H1 (cell line): ENCODE measurements around the gene FAR2. TPM values are rescaled to one million over a fixed set of nuclear protein-coding genes. Genes with fewer than 3 reads are reported as not detected.

ENCODE experiments used
- CTCF ChIA-PET: fragments of 300-600 bp; sonication (Branson Sonifier 250); formaldehyde crosslinking; loops from one replicate; lab custom pipeline; 2021; ENCODE audit not compliant: partially characterized antibody; lab: Charles Lee
- POLR2A ChIA-PET: fragments of 300-600 bp; sonication (Branson Sonifier 250); formaldehyde crosslinking; loops from one replicate; lab custom pipeline; 2021; ENCODE audit warnings: inconsistent platforms; ENCODE audit not compliant: partially characterized antibody; lab: Charles Lee
- DNase-seq, 2 experiments: peaks; one replicate each; pipeline versions ENCODE4 v3.0.0 to v3.0.0-alpha.2; 2010 to 2022; ENCODE audit warnings: low spot score in 2 of 2, low read depth in 1 of 2, mixed read lengths in 1 of 2
- FAIRE-seq: peaks from 2 replicates; lab custom pipeline; 2011; peaks lifted over from hg19 to GRCh38; lab: Jason Lieb, UNC
- H2AFZ ChIP-seq: 2 replicates; pipeline ENCODE4 v1.8.1; 2012; ENCODE audit warnings: low read length, inconsistent platforms
- H2AK5ac ChIP-seq: 2 replicates; pipeline ENCODE4 v1.6.1; 2013; ENCODE audit warnings: low read depth, low read length
- H2BK120ac ChIP-seq: replicated peaks from 2 replicates; pipeline ENCODE3; 2013; ENCODE audit warnings: low read depth, low read length, inconsistent platforms
- H2BK12ac ChIP-seq: 2 replicates; pipeline ENCODE4 v1.6.1; 2013; ENCODE audit warnings: low read depth, low read length
- H2BK15ac ChIP-seq: 2 replicates; pipeline ENCODE4 v1.6.1; 2013; ENCODE audit warnings: low read length
- H2BK20ac ChIP-seq: 2 replicates; pipeline ENCODE4 v1.6.1; 2013; ENCODE audit warnings: low read length
- H2BK5ac ChIP-seq: 2 replicates; pipeline ENCODE4 v1.6.1; 2013; ENCODE audit warnings: low read depth, low read length
- H3K14ac ChIP-seq: 2 replicates; pipeline ENCODE4 v1.6.1; 2013; ENCODE audit warnings: inconsistent platforms; ENCODE audit not compliant: insufficient read length
- H3K18ac ChIP-seq: 2 replicates; pipeline ENCODE4 v1.6.1; 2013; ENCODE audit warnings: low read length; ENCODE audit errors: extremely low read depth
- H3K23ac ChIP-seq: 2 replicates; pipeline ENCODE4 v1.6.1; 2013; ENCODE audit warnings: inconsistent platforms; ENCODE audit not compliant: insufficient read length
- H3K23me2 ChIP-seq: 2 replicates; pipeline ENCODE4 v1.6.1; 2013; ENCODE audit warnings: low read depth, low read length
- H3K27ac ChIP-seq: 2 replicates; pipeline ENCODE4 v1.6.1; 2011; ENCODE audit warnings: low read depth, low read length, inconsistent platforms
- H3K27me3 ChIP-seq, 4 experiments: replicated peaks in 1 of 4; 1 replicate in 1 of 4; 2 replicates in 3 of 4; pipeline versions ENCODE4 v1.6.1 to v1.8.1; 2011 to 2013; ENCODE audit warnings: low read length in 3 of 4, mild to moderate bottlenecking in 3 of 4, inconsistent platforms in 2 of 4, mixed read lengths in 2 of 4, moderate library complexity in 1 of 4; ENCODE audit not compliant: control insufficient read depth in 3 of 4, insufficient read depth in 3 of 4; ENCODE audit errors: extremely low read depth in 1 of 4
- H3K36me3 ChIP-seq, 4 experiments: 2 replicates each; pipeline versions ENCODE4 v1.6.1 to v1.8.1; 2011 to 2013; ENCODE audit warnings: mild to moderate bottlenecking in 4 of 4, low read length in 3 of 4, moderate library complexity in 2 of 4, control low read depth in 1 of 4, inconsistent platforms in 1 of 4; ENCODE audit not compliant: insufficient read depth in 4 of 4, control insufficient read depth in 2 of 4
- H3K4ac ChIP-seq: replicated peaks from 2 replicates; pipeline ENCODE3; 2013; ENCODE audit warnings: low read length, low read depth, mixed read lengths, inconsistent platforms; ENCODE audit not compliant: insufficient read length
- H3K4me1 ChIP-seq, 4 experiments: replicated peaks in 1 of 4; 1 replicate in 1 of 4; 2 replicates in 3 of 4; pipeline versions ENCODE4 v1.6.1 to v1.8.1; 2011 to 2013; ENCODE audit warnings: low read length in 3 of 4, inconsistent platforms in 2 of 4, mixed read lengths in 1 of 4; ENCODE audit not compliant: insufficient read depth in 4 of 4, control insufficient read depth in 3 of 4
- H3K4me2 ChIP-seq, 2 experiments: 2 replicates each; pipeline versions ENCODE4 v1.6.1 to v1.8.1; 2011 to 2013; ENCODE audit warnings: low read depth in 2 of 2, low read length in 2 of 2, control low read depth in 1 of 2, inconsistent platforms in 1 of 2, mild to moderate bottlenecking in 1 of 2; ENCODE audit not compliant: insufficient read depth in 1 of 2
- H3K4me3 ChIP-seq, 4 experiments: fragments of 200-600, 300-600 bp in 1 of 4; sonication (generic), shearing (Covaris generic), sonication (Bioruptor Twin) in 1 of 4; 2 replicates each; pipeline versions ENCODE4 v1.5.1 to v1.8.1; 2011 to 2016; ENCODE audit warnings: low read length in 4 of 4, low read depth in 3 of 4, control low read depth in 2 of 4, inconsistent platforms in 2 of 4, mild to moderate bottlenecking in 2 of 4, mixed read lengths in 1 of 4, moderate library complexity in 1 of 4; ENCODE audit not compliant: insufficient read depth in 2 of 4; ENCODE audit errors: extremely low read depth in 1 of 4
- H3K56ac ChIP-seq: replicated peaks from 2 replicates; pipeline ENCODE3; 2013; ENCODE audit warnings: low read depth, mild to moderate bottlenecking, mixed read lengths, low read length, inconsistent platforms; ENCODE audit not compliant: insufficient read length
- H3K79me1 ChIP-seq: 2 replicates; pipeline ENCODE4 v1.6.1; 2013; ENCODE audit warnings: low read depth, low read length, control low read depth
- H3K79me2 ChIP-seq, 2 experiments: 2 replicates each; pipeline versions ENCODE4 v1.6.1 to v1.8.1; 2012 to 2013; ENCODE audit warnings: low read length in 2 of 2, mild to moderate bottlenecking in 2 of 2, inconsistent platforms in 1 of 2; ENCODE audit not compliant: insufficient read depth in 2 of 2, control insufficient read depth in 1 of 2
- H3K9ac ChIP-seq, 4 experiments: replicated peaks in 1 of 4; 1 replicate in 1 of 4; 2 replicates in 3 of 4; pipeline versions ENCODE4 v1.6.1 to v1.8.1; 2011 to 2013; ENCODE audit warnings: low read depth in 3 of 4, low read length in 3 of 4, control low read depth in 2 of 4, mild to moderate bottlenecking in 2 of 4, moderate library complexity in 2 of 4, inconsistent platforms in 1 of 4; ENCODE audit errors: extremely low read depth in 1 of 4
- H3K9me3 ChIP-seq, 2 experiments: 2 replicates each; pipeline versions ENCODE4 v1.6.1 to v1.8.1; 2012 to 2013; ENCODE audit warnings: mild to moderate bottlenecking in 2 of 2, moderate library complexity in 2 of 2, control low read depth in 1 of 2, inconsistent platforms in 1 of 2, low read depth in 1 of 2, low read length in 1 of 2, mixed read lengths in 1 of 2; ENCODE audit not compliant: insufficient read depth in 2 of 2
- H4K20me1 ChIP-seq, 2 experiments: replicated peaks in 1 of 2; 2 replicates each; pipeline versions ENCODE3 to v1.8.1; 2011 to 2013; ENCODE audit warnings: inconsistent platforms in 2 of 2, low read length in 2 of 2, mild to moderate bottlenecking in 1 of 2; ENCODE audit not compliant: insufficient read depth in 2 of 2, control insufficient read depth in 1 of 2
- H4K5ac ChIP-seq: 2 replicates; pipeline ENCODE4 v1.6.1; 2013; ENCODE audit warnings: low read length, low read depth, mixed read lengths, inconsistent platforms; ENCODE audit not compliant: insufficient read length
- H4K8ac ChIP-seq: 2 replicates; pipeline ENCODE4 v1.8.0; 2013; ENCODE audit warnings: mild to moderate bottlenecking, moderate library complexity, low read length, inconsistent platforms; ENCODE audit not compliant: insufficient read depth; ENCODE audit errors: extremely low read depth
- H4K91ac ChIP-seq: replicated peaks from 2 replicates; pipeline ENCODE3; 2013; ENCODE audit warnings: low read length, mixed read lengths, inconsistent platforms; ENCODE audit not compliant: insufficient read length
- ASH2L ChIP-seq: fragments of 200-600, 300-600 bp; sonication (generic); IDR thresholded peaks from one replicate; pipeline ENCODE4 v1.7.1; 2017; ENCODE audit warnings: low read length
- BACH1 ChIP-seq: IDR thresholded peaks from 2 replicates; pipeline ENCODE4 v1.6.1; 2012; ENCODE audit warnings: low read length, improper control_type of control experiment
- CBX8 ChIP-seq: fragments of 300-800, 300-1000 bp; sonication (generic); IDR thresholded peaks from 2 replicates; pipeline ENCODE4 v1.7.1; 2016; ENCODE audit warnings: low read depth, low read length, borderline replicate concordance
- EP300 ChIP-seq, 2 experiments: IDR thresholded peaks; 1 replicate in 1 of 2; 2 replicates in 1 of 2; pipeline ENCODE4 v1.6.1; 2011 to 2012; ENCODE audit warnings: low read depth in 2 of 2, low read length in 2 of 2, mild to moderate bottlenecking in 2 of 2, borderline replicate concordance in 1 of 2, inconsistent platforms in 1 of 2, moderate library complexity in 1 of 2
- NANOG ChIP-seq: IDR thresholded peaks from 2 replicates; pipeline ENCODE4 v1.6.1; 2011; ENCODE audit warnings: low read length, low read depth, mild to moderate bottlenecking, inconsistent platforms; ENCODE audit not compliant: insufficient read depth, poor library complexity, severe bottlenecking
- TBP ChIP-seq: IDR thresholded peaks from 2 replicates; pipeline ENCODE4 v1.6.1; 2011; ENCODE audit warnings: low read depth, low read length, improper control_type of control experiment
- YY1 ChIP-seq: IDR thresholded peaks from 2 replicates; pipeline ENCODE4 v1.6.1; 2011; ENCODE audit warnings: low read depth, mild to moderate bottlenecking, low read length
- WGBS, 2 experiments: shearing (Covaris generic) in 1 of 2; methylation state at CpG; one replicate each; pipeline versions ENCODE4 v1.1.6 to v1.1.7; 2013 to 2015; ENCODE audit warnings: low lambda C conversion rate in 2 of 2, mixed read lengths in 2 of 2, inconsistent platforms in 1 of 2, low coverage in 1 of 2, missing lambda C conversion rate in 1 of 2; ENCODE audit not compliant: insufficient replicate concordance in 2 of 2, insufficient coverage in 1 of 2, insufficient read length in 1 of 2; ENCODE audit errors: extremely low coverage in 1 of 2, missing lambda C conversion rate in 1 of 2; 5-methylcytosine and 5-hydroxymethylcytosine counted together
- polyA plus RNA-seq, 7 experiments: library from polyadenylated mRNA; depleted of rRNA in 3 of 7; stranded (reverse) in 5 of 7; unstranded in 2 of 7; fragments of >200 nt in 5 of 7; fragments of 200-250 nt in 2 of 7; gene quantifications; 1 replicate in 5 of 7; 2 replicates in 1 of 7; 4 replicates in 1 of 7; pipeline versions ENCODE4 v1.2.1 to v1.2.3, GENCODE V29; 2011 to 2013; ENCODE audit warnings: missing spikeins in 2 of 7, mixed read lengths in 2 of 7
- total RNA-seq: library from RNA; stranded (reverse); fragmentation: NEBNext Ultra II Directional; extraction: Animal tissue kit (Norgen Biotek cat#: 25700); gene quantifications from 2 replicates; pipeline ENCODE4 v1.2.1, GENCODE V29; 2021

FAR2 gene
- total and polyA plus RNA-seq, 2 of the 8 experiments (the other 6 are each of a cell fraction or from before 2014, with no cell fraction given): 24.0 to 24.1 TPM

DNA sequence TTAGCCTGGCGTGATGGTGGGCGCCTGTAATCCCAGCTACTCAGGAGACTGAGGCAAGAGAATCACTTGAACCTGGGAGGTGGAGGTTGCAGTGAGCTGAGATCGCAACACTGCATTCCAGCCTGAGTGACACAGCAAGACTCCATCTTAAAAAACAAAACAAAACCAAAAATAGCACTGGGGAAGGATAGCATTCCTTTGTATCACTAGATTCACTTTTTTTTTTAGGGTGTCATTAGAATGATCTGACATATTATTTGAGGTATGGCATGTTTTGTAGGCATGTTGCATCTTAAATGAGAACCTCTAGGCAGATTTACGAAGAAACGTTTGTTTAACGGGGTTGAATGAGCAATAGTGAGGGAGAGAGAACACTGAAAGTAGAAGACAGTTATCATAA is 16.8 kb upstream of the FAR2 start:
- ChIA-PET POLR2A (no interaction called here), CTCF (interaction anchor here (1.0 to 1.2 kb wide), 2 partner anchors 43 to 57 kb away, joined by 4 to 6 read pairs; no protein-coding TSS in a partner anchor)
- no peak overlapping the region for H3K27ac ChIP-seq
- H3K18ac ChIP-seq: no peak overlapping the region
- H3K23ac ChIP-seq: no peak overlapping the region
- H4K20me1 ChIP-seq: no peaks in the 10 kb centered on the region
- H4K91ac ChIP-seq: no peak overlapping the region
- no peak overlapping the region for H3K4me3 ChIP-seq
- no peak overlapping the region for H3K4ac ChIP-seq
- H3K23me2 ChIP-seq: no peaks in the 10 kb centered on the region
- H2BK15ac ChIP-seq: no peak overlapping the region
- H3K36me3 ChIP-seq: no peaks in the 10 kb centered on the region
- no peak overlapping the region for H3K4me2 ChIP-seq
- no peak overlapping the region for H2AK5ac ChIP-seq
- 71% methylated on average over 6 of the region's 6 CpGs; no CpG with 5 or more reads in 1 of the 2 experiments for WGBS, 2 experiments
- no peak overlapping the region for H2BK12ac ChIP-seq
- no peaks in the 10 kb centered on the region for H3K79me1 ChIP-seq
- no peak overlapping the region for H3K9ac ChIP-seq
- no peak overlapping the region for H4K5ac ChIP-seq
- no peak overlapping the region for H2BK120ac ChIP-seq
- no peak overlapping the region for H3K14ac ChIP-seq
- peaks cover 4 to 6% of the 10 kb centered on the region in 2 experiments; a peak in 1 of 4 replicates for H3K9me3 ChIP-seq
- H3K79me2 ChIP-seq: no peaks in the 10 kb centered on the region
- DNase-seq (no peak), FAIRE-seq (no peak)
- H2AFZ ChIP-seq: no peak overlapping the region
- no peak overlapping the region for H3K56ac ChIP-seq
- H3K4me1 ChIP-seq: no peaks in the 10 kb centered on the region
- no peak overlapping the region for H4K8ac ChIP-seq
- no peak overlapping the region for H2BK20ac ChIP-seq
- no peak overlapping the region for H2BK5ac ChIP-seq
- no peaks in the 10 kb centered on the region for H3K27me3 ChIP-seq
- TF ChIP-seq NANOG (no peak), TBP (no peak), YY1 (no peak), CBX8 (no peak), ASH2L (no peak), BACH1 (no peak), EP300 (IDR thresholded peaks at IDR 0.05; ENCODE audit: borderline replicate concordance in 1 of 2, low read depth in 2 of 2, low read length in 2 of 2) (no peak)
